HepG2 (cell line): ENCODE results near the gene ADAMTSL3. TPM values are rescaled to one million over a fixed set of nuclear protein-coding genes. Genes with fewer than 3 reads are reported as not detected.

Experiments used
- ATAC-seq: fragments of 200-7000 bp; cut with Tn5 transposase; 3 replicates; pipeline ENCODE4 v1.9.1; 2020; ENCODE audit warnings: mild to moderate bottlenecking, moderate library complexity
- BruUV-seq: library from RNA; stranded (reverse); fragments of 400-500 nt; replicated peaks from 2 replicates; lab custom pipeline; 2021; lab: Mats Ljungman, UMichigan
- CTCF ChIA-PET: fragments of 300-600 bp; formaldehyde crosslinking; extraction: SDS; loops from one replicate; lab custom pipeline; 2021; ENCODE audit warnings: low total read pairs, inconsistent platforms, low intra/inter-chr PET ratio; lab: Yijun Ruan, JAX
- POLR2A ChIA-PET: fragments of 350-600 bp; sonication (Branson Sonifier 250); formaldehyde crosslinking; loops from one replicate; lab custom pipeline; 2020; ENCODE audit warnings: antibody characterized with exemption, inconsistent platforms; lab: Yijun Ruan, JAX
- DNase-seq: peaks from one replicate; pipeline ENCODE4 v3.0.0-alpha.2; 2015; ENCODE audit warnings: low spot score
- FAIRE-seq: peaks from 3 replicates; lab custom pipeline; 2011; peaks lifted over from hg19 to GRCh38; lab: Jason Lieb, UNC
- H2AFZ ChIP-seq: one replicate; pipeline ENCODE4 v1.6.1; 2011; ENCODE audit warnings: low read length, inconsistent platforms
- H3K27ac ChIP-seq: fragments of 300-600 bp; 3 replicates; pipeline ENCODE4 v1.8.0; 2011; ENCODE audit warnings: mixed run types, mild to moderate bottlenecking, mixed read lengths, low read length, inconsistent platforms; ENCODE audit not compliant: insufficient read depth; ENCODE audit errors: extremely low read length
- H3K27me3 ChIP-seq, 2 experiments: fragments of 200-600 bp in 1 of 2; 2 replicates in 1 of 2; 3 replicates in 1 of 2; pipeline versions ENCODE4 v1.6.0 to v1.8.0; 2011; ENCODE audit warnings: low read length in 2 of 2, mild to moderate bottlenecking in 2 of 2, moderate library complexity in 2 of 2, inconsistent platforms in 1 of 2; ENCODE audit not compliant: insufficient read depth in 2 of 2, control insufficient read depth in 1 of 2
- H3K36me3 ChIP-seq, 2 experiments: fragments of 200-600 bp in 1 of 2; replicated peaks in 1 of 2; 2 replicates in 1 of 2; 3 replicates in 1 of 2; pipeline versions ENCODE4 v1.5.1 to v1.8.0; 2011; ENCODE audit warnings: low read length in 2 of 2, inconsistent platforms in 1 of 2; ENCODE audit not compliant: insufficient read depth in 2 of 2, control insufficient read depth in 1 of 2
- H3K4me1 ChIP-seq: 2 replicates; pipeline ENCODE4 v1.5.1; 2012; ENCODE audit warnings: low read length, inconsistent platforms; ENCODE audit not compliant: insufficient read depth
- H3K4me2 ChIP-seq: 2 replicates; pipeline ENCODE4 v1.6.0; 2011; ENCODE audit warnings: low read depth, low read length, inconsistent platforms
- H3K4me3 ChIP-seq, 3 experiments: fragments of 200-600 bp in 1 of 3; sonication (generic), shearing (Covaris generic) in 1 of 3; replicated peaks in 1 of 3; 2 replicates each; pipeline ENCODE4 v1.5.1; 2011 to 2016; ENCODE audit warnings: low read length in 3 of 3, inconsistent platforms in 2 of 3, low read depth in 2 of 3, mild to moderate bottlenecking in 2 of 3, control low read depth in 1 of 3, mixed read lengths in 1 of 3; ENCODE audit not compliant: insufficient read depth in 1 of 3
- H3K79me2 ChIP-seq: one replicate; pipeline ENCODE4 v1.6.1; 2011; ENCODE audit warnings: low read length, inconsistent platforms; ENCODE audit not compliant: insufficient read depth
- H3K9ac ChIP-seq: 2 replicates; pipeline ENCODE4 v1.6.0; 2011; ENCODE audit warnings: mild to moderate bottlenecking, low read depth, low read length, inconsistent platforms; ENCODE audit not compliant: insufficient read depth
- H3K9me3 ChIP-seq: 2 replicates; pipeline ENCODE4 v1.5.1; 2012; ENCODE audit warnings: mild to moderate bottlenecking, low read length
- H4K20me1 ChIP-seq: 2 replicates; pipeline ENCODE4 v1.6.0; 2011; ENCODE audit warnings: inconsistent platforms, mild to moderate bottlenecking, low read length, moderate library complexity; ENCODE audit not compliant: insufficient read depth
- AKNA ChIP-seq: sonication (generic); formaldehyde crosslinking; IDR thresholded peaks from 2 replicates; pipeline ENCODE4 v1.4.0; 2020; ENCODE audit warnings: missing genetic modification reagents, borderline replicate concordance
- GATAD2A ChIP-seq: IDR thresholded peaks from 2 replicates; pipeline ENCODE4 v1.6.1; 2016
- MXD4 ChIP-seq: IDR thresholded peaks from 2 replicates; pipeline ENCODE4 v1.6.1; 2016; ENCODE audit warnings: mild to moderate bottlenecking, missing biosample characterization, missing genetic modification reagents
- NFE2L2 ChIP-seq: fragments of 150-350 bp; IDR thresholded peaks from 2 replicates; pipeline ENCODE4 v1.6.1; 2014; ENCODE audit warnings: low read length
- ZNF280B ChIP-seq: sonication (generic); formaldehyde crosslinking; IDR thresholded peaks from 2 replicates; pipeline ENCODE4 v1.5.0; 2020; ENCODE audit warnings: missing genetic modification reagents, mild to moderate bottlenecking, borderline replicate concordance
- ZNF431 ChIP-seq: sonication (generic); formaldehyde crosslinking; IDR thresholded peaks from 2 replicates; pipeline ENCODE4 v1.9.0; 2022; ENCODE audit warnings: missing genetic modification reagents, low read depth, mild to moderate bottlenecking, borderline replicate concordance
- WGBS: methylation state at CpG from one replicate; pipeline ENCODE4 v1.1.6; 2017; ENCODE audit warnings: low lambda C conversion rate; 5-methylcytosine and 5-hydroxymethylcytosine counted together
- in situ Hi-C: cut with HindIII; loops from 2 replicates; pipeline ENCODE4 v1.10.0; 2017; ENCODE audit warnings: low pct_unique_long_range_greater_than_20kb; ENCODE audit not compliant: extremely low pct_ligation_motif_present
- intact Hi-C: fragments of 100-400 bp; cut with micrococcal nuclease; formaldehyde crosslinking; loops from one replicate; pipeline ENCODE4 v1.10.0; 2022; ENCODE audit not compliant: unreplicated experiment
- polyA plus RNA-seq, 8 experiments: library from polyadenylated mRNA; depleted of rRNA in 3 of 8; stranded (reverse) in 7 of 8; unstranded in 1 of 8; fragments of >200 nt; fragmentation: Illumina TruSeq in 4 of 8; extraction: Trizol in 4 of 8; gene quantifications; 2 replicates each; pipeline versions ENCODE4 v1.2.1 to v1.2.3, GENCODE V29; 2011 to 2016; ENCODE audit warnings: low read depth in 4 of 8, missing spikeins in 1 of 8, mixed read lengths in 1 of 8; ENCODE audit not compliant: insufficient read depth in 1 of 8
- total RNA-seq, 5 experiments: library from RNA; depleted of rRNA; stranded (reverse); fragments of >200 nt; fragmentation: Illumina TruSeq; extraction: Trizol; gene quantifications; 2 replicates each; pipeline ENCODE4 v1.2.3, GENCODE V29; 2016; ENCODE audit warnings: low read depth in 1 of 5

ADAMTSL3 gene
- total and polyA plus RNA-seq, 2 of the 13 experiments (the other 11 are each of a cell fraction or from before 2014, with no cell fraction given) = 0.04 to 0.09 TPM

GRCh38 chr15:83682476-83683088 lies 28.7 kb downstream of the ADAMTSL3 start:
- no peak overlapping the region for H3K27ac ChIP-seq
- intact Hi-C loops (no loop called here), in situ Hi-C loops (no loop called here)
- no peak overlapping the region for H3K4me2 ChIP-seq
- 0% methylated on average over 3 of the region's 3 CpGs for WGBS
- no peaks in the 10 kb centered on the region for H3K4me1 ChIP-seq
- H4K20me1 ChIP-seq = no peaks in the 10 kb centered on the region
- H3K9ac ChIP-seq = no peak overlapping the region
- BruUV-seq = no TSS peak
- POLR2A ChIA-PET = no interaction called here
- H3K36me3 ChIP-seq = no peaks in the 10 kb centered on the region
- ATAC-seq (no peak), FAIRE-seq (no peak), DNase-seq (no peak)
- H3K4me3 ChIP-seq = no peak overlapping the region
- no peak overlapping the region for H2AFZ ChIP-seq
- TF ChIP-seq ZNF431 (CRISPR knock-in tag) (no peak), NFE2L2 (no peak), MXD4 (CRISPR knock-in tag) (no peak), AKNA (no peak), GATAD2A (no peak), ZNF280B (CRISPR knock-in tag) (no peak)
- H3K27me3 ChIP-seq = no peaks in the 10 kb centered on the region; a peak in 1 of 5 replicates
- no peaks in the 10 kb centered on the region for H3K9me3 ChIP-seq
- H3K79me2 ChIP-seq = no peaks in the 10 kb centered on the region
- CTCF ChIA-PET = no interaction called here
